ENCODE results near the gene PARD6G. TPM values are rescaled to one million over a fixed set of nuclear protein-coding genes. Genes with fewer than 3 reads are reported as not detected.

Gene PARD6G
- total RNA-seq, 1 donor from 2014 or later, result 3.6 TPM

DNA sequence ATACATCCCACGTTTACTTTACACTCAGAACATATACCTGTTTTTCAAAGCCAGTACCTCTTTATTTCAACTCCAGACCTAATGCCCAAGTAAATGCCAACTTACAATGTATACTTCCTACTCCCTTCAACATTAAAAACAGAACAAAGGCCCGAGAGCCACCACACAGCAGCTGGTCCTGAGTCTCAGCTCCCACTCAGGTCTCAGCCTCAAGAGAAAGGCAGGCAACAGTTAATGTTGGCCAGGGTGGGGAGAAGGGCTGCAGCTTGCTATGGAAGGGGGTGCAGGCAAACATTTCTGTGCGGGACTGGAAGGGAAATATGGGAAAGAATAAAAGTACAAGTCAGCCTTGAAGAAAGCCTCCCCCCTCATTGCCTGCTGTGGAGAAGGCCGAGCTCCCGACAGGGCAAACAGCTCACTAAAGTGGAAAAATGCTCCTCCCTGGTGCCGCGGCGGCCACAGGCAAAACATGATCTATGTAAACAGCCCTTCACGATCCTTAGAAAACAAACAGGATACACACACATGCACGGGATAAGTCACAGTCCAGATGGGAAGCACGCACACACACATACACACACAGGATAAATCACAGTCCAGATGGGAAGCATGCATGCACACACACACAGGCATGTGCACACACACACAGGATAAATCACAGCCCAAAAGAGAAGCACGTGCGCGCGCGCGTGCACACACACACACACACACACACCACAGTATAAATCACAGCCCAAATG, 70.8 kb downstream of the PARD6G start:
- no peak overlapping the region for H3K4me3 ChIP-seq (ENCODE audit: low read depth, low read length)
- TF ChIP-seq CTCF (conservative IDR thresholded peaks at IDR 0.05; ENCODE audit: low read depth, low read length), result no peak

GRCh38 chr18:80175451-80176204, 71.7 kb downstream of the PARD6G start:
- DNase-seq (ENCODE audit: low read depth), result no peak
- no peak for TF ChIP-seq CTCF (conservative IDR thresholded peaks at IDR 0.05; ENCODE audit: low read depth, low read length)
- no peak overlapping the region for H3K4me3 ChIP-seq (ENCODE audit: low read depth, low read length)

More for the DNA sequence above, 70.8 kb downstream of the PARD6G start:
- DNase-seq (ENCODE audit: low read depth), result no peak

DNA sequence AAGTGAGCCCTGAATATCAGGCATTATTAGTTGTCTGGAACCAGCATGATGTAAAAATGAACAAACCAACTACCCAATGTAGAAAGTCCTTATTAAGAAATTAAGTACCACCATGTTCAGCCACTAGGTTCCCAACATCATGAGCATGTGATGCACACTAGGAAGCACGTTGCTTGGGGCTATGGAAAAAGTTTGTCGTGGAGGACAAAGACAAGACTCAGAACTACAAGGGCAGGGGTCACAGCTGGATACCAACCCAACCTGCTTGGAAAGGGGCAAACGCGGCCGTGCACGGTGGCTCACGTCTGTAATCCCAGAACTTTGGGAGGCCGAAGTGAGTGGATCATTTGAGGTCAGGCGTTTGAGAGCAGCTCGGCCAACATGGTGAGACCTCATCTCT, 74.3 kb downstream of the PARD6G start:
- no peak overlapping the region for H3K4me3 ChIP-seq (ENCODE audit: low read depth, low read length)
- no peak for TF ChIP-seq CTCF (conservative IDR thresholded peaks at IDR 0.05; ENCODE audit: low read depth, low read length)
- DNase-seq (ENCODE audit: low read depth), result no peak

DNA sequence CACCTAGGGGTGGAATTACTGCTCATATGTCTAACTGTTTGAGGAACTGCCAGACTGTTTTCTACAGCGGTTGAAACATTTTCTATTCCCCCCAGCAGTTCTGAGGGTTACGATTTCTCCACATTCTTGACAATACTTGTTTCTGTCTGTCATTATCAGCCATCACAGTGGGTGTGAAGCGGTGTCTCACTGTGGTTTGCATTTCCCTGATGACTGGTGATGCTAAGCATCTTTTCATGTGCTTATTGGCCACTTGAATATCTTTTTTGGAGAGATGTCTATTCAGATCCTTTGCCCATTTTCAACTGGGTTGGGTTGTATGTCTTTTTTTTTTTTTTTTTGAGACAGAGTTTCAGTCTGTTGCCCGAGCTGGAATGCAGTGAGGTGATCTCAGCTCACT, 75.3 kb downstream of the PARD6G start:
- H3K4me3 ChIP-seq (ENCODE audit: low read depth, low read length), result no peak overlapping the region
- TF ChIP-seq CTCF (conservative IDR thresholded peaks at IDR 0.05; ENCODE audit: low read depth, low read length), result no peak
- no peak for DNase-seq (ENCODE audit: low read depth)

GRCh38 chr18:80171054-80171872, 76.1 kb downstream of the PARD6G start:
- no peak for DNase-seq (ENCODE audit: low read depth)
- peak overlapping the region; percentile 39 for H3K4me3 ChIP-seq (ENCODE audit: low read depth, low read length)
- TF ChIP-seq CTCF (conservative IDR thresholded peaks at IDR 0.05; ENCODE audit: low read depth, low read length), result peak; percentile 89

DNA sequence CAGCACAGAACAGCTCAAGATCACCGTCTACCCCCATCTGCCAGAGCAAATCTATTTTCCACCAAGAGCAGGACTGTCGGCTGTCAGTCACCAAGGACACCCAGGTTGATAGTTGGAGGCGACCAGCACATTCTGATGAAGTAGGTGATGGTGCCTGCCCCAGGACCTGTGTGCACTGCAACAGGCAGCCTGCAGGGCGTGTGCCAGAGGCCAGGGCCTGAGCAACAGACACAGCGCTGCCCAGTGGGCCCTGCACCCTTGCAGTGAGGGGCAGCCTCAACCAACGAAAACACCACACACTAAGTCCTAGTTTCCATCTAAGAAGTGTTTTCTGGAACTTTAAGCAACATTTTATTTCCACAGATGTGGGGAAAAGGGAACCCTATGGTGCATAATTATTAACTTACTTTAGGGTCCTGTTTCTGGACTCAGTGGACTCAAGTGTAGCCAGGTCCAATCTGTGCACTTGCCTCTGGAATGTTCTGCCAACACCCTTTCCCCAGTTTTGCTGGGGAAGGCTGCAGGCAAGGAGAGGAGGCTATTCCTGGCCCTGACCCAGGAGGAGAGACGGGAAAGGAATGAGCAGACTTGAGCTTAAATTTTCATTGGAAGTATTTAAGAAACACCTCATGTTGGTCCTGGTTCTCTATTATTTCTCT, 76.8 kb downstream of the PARD6G start:
- DNase-seq (ENCODE audit: low read depth), result no peak
- TF ChIP-seq CTCF (conservative IDR thresholded peaks at IDR 0.05; ENCODE audit: low read depth, low read length), result no peak
- no peak overlapping the region for H3K4me3 ChIP-seq (ENCODE audit: low read depth, low read length)

All from epithelial cell of proximal tubule (primary cell).